GM19372 (cell line): ENCODE results near the gene FSD2.
A peak's percentile ranks its signal among the peaks of the same experiment; 100 is the strongest.
"Not testable (repeated sequence)": the region's sequence is repeated elsewhere in the genome, so short reads cannot be mapped to it uniquely, and the experiment has no call there.

Experiments used
- ATAC-seq: cut with Tn5 transposase; IDR thresholded peaks from one replicate; pipeline ENCODE4 v1.9.1; 2021; ENCODE audit warnings: mild to moderate bottlenecking, low read depth, moderate library complexity; ENCODE audit not compliant: unreplicated experiment

FSD2 gene

DNA sequence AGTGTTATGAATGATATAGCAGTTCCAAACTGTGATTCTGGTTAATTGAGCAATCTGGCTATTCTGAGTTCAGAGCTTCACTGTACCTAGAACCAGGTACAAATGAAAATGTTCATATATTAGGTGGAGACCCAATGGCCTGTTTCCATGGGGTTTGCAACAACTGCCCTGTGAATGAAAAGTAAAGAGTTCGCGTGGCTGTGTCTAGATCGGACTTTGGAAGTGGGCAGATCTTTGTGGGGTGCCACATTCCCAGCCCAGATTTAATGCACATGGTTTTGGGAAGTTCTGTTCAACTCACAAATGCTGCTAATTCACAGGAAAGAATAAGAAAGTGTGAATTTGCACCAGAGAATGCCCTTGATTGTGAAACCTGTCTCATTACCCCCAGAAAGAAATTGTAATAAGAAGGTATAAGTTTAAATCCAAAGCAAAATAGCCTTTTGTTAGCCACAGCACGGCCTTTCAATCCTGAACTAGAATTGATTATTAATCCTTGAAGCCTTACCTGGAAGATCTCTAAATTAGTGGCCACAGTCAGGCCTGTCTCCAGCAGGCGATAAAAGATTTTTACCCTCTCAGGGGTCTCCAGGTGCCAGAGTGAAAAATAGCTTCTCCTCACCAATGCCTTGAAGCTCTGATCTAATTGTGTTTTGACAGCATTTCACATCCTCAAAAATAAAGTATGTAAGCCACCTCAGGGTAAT is 26.2 kb upstream of the FSD2 start:
- no peak for ATAC-seq

DNA sequence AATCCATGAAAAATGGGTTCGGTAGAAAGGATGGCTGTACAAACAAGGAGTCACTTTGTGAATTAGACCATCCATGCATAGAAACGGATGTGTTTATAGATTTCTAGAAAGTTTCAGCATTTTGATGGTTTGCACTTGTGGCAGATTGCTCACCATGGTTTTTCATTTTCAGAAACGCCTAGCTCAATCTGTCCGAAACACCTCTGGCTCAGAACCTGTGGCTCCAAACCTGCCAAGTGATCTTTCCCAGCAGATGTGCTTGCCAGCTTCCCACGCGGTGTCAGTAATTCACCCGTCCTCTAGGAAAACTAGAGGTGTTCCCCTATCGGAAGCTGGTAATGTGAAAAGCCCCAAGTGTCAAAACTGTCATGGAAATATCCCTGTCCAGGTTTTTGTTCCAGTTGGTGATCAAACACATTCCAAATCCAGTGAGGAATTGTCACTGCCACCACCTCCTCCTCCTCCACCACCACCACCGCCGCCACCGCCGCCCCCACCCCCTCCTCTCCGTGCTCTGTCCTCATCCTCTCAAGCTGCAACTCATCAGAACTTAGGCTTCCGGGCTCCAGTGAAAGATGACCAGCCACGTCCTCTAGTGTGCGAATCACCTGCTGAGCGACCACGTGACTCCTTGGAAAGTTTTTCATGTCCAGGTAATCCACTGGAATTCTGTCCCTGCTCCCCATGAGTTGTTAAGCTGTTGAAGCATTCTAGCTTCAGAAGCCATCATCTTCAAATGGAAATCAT is 24.7 kb upstream of the FSD2 start:
- ATAC-seq = no peak

DNA sequence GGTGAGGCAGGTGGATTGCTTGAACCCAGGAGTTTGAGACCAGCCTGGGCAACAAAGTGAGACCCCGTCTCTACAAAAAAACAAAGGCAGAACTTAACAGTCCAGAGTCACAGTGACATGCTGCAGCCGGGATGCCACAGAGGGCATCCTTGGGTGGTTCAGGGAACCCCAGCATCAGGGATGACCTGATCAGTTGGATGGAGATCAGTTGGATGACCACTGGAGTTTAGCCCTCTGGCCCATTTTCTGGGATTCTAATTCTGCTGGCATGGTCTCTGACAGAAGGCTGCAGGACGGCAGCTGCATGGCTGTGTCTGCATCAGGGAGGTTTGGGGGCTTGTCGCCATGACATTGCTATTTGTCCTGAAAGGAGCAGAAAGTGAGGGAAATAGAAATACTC is 23.4 kb upstream of the FSD2 start:
- ATAC-seq = no peak

DNA sequence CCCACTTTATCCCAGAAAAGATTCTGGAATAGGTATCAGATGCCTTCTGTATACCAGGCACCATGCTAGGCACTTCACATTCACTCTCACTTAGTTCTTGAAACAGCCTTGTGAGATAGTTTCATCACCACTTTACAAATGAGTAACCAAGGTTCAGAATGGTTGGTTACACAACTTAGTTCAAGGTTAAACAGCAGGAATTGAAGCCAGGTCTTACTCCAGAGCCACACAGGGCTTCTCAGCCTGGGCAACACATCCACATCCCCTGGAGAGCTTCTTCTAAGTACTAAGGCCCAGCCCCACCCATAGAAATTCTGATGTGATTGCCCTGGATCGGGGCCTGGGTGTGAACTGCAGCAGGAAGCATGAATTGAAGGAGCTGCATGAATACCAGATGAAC is 22.2 kb upstream of the FSD2 start:
- ATAC-seq = no peak

DNA sequence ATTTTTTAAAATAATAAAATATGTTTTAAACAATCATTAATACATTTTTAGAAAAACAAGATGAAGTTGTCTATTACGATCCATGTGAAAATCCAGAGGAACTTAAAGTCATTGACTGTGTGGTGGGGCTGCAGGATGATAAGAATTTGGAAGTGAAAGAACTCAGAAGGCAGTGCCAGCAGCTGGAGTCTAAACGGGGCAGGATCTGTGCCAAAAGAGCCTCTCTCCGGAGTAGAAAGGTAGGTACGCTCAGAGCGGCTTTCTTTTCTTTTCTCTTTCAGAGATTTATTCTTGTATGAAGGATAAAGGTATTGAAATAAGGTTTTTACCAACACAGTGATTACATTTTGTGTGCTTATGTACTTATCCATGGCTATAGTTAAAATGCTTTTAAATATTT is 17.2 kb upstream of the FSD2 start:
- ATAC-seq = no peak

DNA sequence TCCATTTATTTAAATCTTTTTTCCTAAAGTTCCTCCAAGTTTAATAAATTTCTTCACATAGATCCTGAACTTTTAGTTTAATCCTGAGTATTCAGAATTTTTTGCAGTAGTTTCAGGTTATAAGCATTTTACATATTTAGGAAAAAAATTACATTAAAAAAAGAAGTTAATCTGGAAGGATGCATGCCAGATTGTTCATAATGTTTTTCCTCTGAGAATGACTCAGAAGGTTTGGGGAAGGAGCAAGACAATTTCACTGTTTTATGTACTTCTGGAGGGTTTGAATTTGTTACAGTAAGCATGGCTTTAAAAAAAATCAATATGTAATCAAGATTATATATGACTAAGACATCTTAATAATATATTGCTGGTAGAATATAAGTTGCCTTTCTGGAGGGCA is 16.0 kb upstream of the FSD2 start:
- not testable (repeated sequence) for ATAC-seq

DNA sequence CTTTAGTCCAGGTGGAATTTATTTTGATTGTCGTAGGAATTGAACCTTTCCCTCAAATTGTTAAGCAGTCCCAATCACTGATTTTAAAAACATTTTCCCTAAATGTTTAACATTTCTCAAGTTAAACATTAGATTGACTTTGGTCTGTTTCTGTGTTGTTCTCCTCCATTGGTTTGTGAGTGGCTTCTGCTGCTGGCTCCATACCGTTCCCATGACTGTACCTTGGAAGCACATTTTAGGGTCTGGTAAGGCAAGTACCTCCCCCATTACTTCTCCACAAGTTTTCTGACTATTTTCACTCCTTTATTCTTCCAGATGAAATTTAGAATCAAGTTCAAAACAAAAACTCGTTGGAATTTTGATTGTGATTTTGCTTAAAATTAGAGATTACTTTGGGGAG is 15.5 kb upstream of the FSD2 start:
- not testable (repeated sequence) for ATAC-seq

DNA sequence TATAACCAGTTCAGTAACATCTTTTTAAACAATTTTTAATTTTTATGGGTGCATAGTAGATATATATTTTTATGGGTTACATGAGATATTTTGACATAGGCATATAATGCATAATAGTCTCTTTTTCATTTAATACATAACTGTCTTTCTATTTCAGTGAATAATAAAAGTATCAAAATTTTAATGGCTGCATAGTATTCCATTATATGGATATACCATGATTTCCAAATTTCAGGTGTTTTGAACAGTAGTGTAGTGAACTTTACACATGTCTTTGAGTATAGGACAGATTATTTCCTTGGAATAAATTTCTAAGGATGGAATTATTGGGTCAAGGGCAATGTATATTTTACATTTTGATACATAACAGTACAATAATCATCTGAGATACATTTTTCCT is 14.3 kb upstream of the FSD2 start:
- no peak for ATAC-seq

DNA sequence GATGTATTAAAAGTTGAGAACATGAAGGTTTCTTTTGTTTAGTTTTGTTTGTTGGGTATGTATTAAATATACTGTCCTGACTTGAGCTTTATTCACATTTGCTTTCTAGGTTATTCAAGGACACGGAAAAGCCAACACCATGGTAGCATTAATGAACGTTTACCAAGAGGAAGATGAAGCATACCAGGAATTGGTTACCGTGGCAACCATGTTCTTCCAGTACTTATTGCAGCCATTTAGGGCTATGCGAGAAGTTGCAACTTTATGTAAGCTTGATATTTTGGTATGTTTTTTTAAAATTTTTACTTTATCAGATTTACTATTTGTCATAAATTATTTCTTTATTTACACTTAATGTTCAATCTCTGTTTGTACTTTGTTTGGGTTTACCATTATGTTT is 7.1 kb upstream of the FSD2 start:
- no peak for ATAC-seq

DNA sequence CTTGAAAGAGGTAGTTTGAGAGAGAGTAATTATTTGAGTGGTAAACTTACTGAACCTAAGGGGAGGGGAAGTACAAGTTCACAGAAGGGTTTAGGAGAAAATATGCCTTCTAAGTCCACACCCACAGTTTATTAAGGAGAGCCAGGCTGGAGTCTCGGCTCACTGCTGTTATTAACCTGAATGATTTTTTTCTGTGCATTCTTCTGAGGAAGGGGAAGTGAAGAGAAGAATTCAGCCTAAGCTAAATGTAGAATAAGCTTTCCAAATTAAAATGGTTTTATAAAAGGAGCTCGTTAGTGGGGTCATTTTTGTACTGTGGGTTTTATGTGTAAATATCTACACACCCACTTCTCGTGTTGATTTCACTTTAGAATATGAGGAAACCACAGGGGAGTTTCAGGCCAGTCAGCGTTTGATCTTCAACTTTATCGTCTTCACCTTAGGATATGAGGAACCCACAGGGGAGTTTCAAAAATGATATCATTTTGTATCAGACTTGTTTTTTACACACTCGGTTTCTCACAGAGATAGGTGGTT is 5.1 kb upstream of the FSD2 start:
- no peak for ATAC-seq

DNA sequence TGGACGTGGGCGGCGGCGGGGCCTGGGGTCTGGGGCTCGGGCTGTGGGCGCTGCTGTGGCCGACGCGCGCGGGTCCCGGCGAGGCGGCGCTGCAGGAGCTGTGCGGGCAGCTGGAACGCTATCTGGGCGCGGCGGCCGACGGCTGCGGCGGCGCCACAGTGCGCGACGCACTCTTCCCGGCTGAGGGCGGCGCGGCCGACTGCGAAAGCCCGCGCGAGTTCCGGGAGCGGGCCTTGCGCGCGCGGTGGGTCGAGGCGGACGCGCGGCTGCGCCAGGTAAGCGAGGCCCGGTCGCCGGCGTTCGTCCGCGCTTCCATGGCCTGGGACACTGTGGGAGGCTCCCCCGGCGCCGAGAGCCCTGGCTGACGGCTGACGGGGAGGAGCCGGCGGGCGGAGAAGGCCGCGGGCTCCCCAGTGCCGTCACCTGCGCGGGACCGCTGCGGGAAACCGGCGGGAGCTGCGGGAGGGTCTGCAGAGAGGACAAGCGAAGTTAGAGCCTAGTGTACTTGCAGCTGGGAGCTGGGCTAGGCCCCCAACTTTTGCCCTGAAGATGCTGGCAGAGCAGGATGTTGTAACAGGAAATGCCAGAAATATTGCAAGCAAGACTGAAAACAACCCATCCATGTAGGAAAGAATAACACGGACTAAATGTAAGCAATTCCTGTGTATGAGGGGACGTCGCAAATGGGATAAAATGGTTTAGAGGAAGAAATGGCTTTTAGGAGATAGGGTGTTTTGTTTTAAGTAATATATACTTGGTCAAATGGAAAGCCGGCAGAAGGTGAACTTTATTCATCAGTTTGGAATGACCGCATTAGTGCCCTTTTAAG is 4.4 kb upstream of the FSD2 start:
- peak; percentile 24 for ATAC-seq

DNA sequence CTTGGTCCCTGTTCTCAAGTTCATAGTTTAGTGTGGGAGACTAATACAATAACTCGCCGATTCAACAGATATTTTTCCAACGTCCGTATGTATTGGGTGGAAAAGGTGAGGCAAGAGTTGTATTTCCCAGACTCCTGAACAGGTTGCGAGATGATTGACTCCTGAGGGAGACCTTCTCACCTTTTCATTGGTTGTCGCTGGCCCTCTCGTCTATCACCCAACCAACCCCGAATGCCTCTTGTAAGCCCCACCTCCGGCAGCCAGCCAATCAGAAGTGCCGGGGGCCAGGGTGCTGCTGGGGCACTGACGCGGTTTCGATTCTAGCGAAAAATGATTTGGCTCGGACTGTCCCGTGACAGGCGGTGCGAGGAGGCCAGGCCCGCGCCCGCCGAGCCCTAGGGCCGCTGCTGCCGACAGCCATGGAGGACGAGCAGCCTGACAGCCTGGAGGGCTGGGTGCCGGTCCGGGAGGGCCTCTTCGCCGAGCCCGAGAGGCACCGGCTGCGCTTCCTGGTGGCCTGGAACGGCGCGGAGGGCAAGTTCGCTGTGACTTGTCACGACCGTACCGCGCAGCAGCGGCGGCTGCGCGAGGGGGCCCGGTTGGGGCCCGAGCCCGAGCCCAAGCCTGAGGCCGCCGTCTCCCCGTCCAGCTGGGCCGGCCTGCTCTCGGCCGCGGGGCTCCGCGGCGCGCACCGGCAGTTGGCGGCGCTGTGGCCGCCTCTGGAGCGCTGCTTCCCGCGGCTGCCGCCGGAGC is 3.6 kb upstream of the FSD2 start, which contains the start of gene WHAMM:
Gene WHAMM, plus strand, starts transcription at position 321 of the 753 bp plus-strand sequence. Its CDS starts 99 bp downstream, at position 420.
- ATAC-seq = peak; percentile 92

DNA sequence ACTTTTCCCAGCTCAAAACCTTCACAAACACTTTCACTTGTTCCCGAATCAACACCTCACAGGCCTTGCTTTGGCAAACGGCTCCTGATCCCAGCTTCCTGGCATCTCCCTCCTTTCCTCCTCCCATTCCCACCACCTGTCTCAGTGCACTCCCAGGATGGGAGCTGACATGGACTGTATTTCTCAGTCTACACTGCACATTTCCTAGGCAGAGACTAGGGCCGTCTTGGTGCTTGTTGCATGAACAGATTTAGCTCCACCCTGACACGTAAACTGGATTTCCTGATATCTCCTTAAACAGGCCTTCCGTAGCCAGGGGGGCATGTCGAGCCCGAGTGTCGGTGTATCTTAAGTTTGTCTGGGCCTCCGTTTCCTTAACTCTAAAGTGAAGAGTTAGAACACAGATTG is 2.8 kb upstream of the FSD2 start:
- no peak for ATAC-seq

DNA sequence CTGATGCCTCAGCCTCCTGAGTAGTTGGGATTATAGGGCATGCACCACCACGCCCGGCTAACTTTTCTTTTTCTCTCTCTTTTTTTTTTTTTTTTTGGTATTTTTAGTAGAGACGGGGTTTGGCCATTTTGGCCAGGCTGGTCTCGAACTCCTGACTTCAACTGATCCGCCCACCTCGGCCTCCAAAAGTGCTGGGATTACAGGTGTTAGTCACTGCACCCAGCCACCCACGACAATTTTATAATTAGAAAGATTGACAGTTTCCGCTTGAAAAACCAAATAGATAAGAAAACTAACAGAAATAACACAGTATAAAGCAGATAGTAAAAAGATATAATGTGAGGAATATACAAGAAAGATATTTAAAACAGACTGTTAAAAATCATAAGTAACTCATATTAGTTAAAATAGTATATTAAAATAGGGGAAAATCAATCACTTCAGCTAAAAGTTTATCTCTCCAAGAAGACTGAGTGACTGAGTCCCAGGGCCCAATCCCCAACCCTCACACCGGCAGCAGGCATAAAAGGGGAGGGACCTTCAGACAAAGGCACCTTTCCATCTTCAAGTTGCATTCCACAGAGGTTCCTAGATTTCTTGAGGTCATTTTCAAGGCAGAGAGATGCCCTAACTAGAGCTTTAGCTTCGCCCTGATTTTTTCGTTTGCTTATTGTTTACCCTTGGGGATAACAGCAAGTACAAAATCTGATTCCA is 2.2 kb upstream of the FSD2 start:
- no peak for ATAC-seq

DNA sequence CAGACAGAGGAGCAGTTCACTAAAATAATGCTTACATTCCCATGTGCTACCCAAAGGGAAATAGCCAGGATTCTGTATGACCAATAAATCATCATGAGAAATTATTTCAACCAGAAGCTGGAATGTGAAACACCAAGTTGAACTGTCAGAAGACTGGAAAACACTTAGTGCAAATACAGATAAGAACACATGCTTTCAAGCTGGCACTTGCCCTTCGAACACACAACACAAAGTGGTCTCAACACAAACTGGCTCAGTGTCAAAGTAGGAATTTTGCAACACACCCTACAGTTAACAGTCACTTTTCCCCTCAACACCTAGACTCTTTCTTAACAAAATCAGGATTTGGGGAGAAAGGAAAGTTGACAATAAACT is 1.3 kb downstream of the FSD2 start:
- no peak for ATAC-seq

DNA sequence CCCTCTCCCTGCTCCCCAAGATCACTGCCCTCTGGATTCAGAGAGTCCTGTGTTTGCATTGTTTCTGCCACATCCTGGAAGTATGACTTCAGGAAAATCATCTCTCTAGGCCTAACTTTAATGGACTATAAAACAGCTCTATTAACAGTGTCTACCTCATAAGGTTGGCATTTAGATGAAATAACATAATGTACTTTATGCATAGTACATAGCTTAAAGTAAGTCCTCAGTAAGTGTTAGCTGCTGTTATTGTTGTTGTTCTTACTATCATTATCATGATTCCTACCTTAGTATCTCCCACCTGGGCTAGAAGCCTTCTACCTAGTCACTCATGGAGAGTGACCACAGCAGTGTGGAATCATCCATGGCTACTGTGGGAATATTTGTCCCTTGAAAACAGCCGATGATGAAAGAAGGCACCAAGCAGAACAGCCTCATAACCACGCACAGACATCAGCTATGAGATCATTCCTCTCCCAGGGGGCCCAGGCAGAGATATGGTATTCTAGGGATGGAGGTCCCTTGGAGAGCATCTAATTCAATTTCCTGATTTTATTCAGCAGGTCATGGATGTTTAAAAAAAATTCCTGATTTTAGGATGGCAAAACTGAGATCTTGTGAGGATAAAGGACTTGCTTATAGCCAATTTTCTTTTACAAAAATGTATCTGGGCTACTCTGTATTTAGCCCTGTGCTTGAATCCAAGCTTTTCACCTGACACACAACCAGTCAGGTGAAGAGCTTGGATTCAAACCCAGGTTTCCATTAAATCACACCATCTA is 1.9 kb downstream of the FSD2 start:
- ATAC-seq = no peak

DNA sequence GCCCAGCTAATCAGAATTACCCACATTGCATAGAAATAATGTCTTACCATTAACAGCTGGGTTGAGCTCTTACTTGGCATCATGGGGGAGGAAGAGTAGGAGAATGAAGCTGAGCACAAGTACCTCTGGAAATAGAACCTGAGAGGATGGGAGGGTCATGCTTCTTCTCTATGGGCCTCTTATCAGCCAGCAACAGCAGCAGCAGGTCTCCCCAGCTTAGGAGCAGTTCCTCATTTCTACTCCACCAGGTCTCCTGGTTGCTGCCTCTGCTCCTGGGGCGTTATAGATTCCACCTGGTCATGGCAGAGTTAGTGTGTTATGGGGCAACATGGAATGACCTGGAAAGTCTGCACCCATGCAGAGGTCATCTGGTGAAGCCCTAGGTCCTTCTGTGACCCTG is 3.4 kb downstream of the FSD2 start:
- no peak for ATAC-seq

DNA sequence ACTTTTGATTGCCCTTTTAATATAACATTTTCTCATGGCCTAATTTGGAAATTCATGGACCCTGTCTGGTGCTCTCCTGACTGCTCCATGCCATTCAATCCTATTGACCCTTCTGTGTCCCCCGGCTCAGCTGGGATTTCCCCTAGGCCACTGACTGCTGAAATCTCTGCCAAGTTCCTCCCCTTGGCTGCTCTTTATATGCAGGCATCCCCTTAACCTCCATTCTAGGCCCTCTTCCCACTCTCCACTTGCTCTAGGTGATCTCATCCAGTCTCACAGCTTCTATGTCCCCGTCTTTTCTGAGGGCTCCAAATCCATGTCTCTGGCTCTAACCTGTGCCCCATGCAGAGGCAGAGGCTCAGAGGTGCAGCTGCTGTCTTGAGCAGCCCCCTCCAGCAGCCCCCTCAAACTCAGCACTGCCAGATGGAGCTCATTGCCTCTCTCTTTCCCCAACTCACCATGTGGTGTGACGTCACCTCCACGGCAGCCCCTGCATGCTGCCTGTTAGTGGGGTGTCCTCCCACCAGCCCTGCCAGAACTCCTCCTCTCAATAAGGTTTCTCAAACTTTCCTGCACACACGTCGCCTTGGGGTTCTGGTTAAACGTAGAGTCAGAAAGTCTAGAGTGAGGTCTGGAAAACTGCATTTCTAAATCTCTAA is 6.6 kb downstream of the FSD2 start:
- ATAC-seq = no peak
